Measurements from ENCODE around the gene RPRD2.

DNA sequence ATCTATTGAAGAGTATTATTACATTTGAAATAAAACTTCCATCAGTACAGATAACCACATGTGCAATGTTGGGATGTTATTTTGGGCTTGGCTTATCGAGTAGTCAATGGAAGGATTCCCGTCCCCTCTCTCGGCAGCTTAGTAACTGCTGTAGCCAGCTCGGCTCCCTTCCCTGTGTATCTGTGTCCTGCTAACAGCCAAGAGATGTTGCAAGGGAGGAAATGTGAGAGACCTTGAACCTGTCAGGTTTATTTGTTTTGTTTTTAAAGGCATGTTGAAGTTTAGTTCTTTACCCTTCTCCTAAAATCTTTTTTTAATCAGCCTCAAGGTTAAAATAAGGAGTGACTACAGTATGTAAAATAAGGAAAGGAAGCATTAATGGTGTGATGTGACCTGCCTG lies 109.7 kb downstream of the RPRD2 start:
- TF ChIP-seq, protein P1, sequence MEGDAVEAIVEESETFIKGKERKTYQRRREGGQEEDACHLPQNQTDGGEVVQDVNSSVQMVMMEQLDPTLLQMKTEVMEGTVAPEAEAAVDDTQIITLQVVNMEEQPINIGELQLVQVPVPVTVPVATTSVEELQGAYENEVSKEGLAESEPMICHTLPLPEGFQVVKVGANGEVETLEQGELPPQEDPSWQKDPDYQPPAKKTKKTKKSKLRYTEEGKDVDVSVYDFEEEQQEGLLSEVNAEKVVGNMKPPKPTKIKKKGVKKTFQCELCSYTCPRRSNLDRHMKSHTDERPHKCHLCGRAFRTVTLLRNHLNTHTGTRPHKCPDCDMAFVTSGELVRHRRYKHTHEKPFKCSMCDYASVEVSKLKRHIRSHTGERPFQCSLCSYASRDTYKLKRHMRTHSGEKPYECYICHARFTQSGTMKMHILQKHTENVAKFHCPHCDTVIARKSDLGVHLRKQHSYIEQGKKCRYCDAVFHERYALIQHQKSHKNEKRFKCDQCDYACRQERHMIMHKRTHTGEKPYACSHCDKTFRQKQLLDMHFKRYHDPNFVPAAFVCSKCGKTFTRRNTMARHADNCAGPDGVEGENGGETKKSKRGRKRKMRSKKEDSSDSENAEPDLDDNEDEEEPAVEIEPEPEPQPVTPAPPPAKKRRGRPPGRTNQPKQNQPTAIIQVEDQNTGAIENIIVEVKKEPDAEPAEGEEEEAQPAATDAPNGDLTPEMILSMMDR (optimal IDR thresholded peaks at IDR 0.05 in 1 of 3, IDR thresholded peaks at IDR 0.05 in 1 of 3, conservative IDR thresholded peaks at IDR 0.05 in 1 of 3; ENCODE audit: extremely low read depth in 1 of 3, insufficient read depth in 2 of 3, low read length in 3 of 3), result no peak
- TF ChIP-seq EZH2 (IDR thresholded peaks at IDR 0.05; ENCODE audit: low read length), result no peak

Measured in keratinocyte (primary cell).